Esophagus muscularis mucosa (tissue), 4 donors: ENCODE measurements around the gene DHCR24. TPM values are rescaled to one million over a fixed set of nuclear protein-coding genes. Genes with fewer than 3 reads are reported as not detected.
"Not testable (repeated sequence)": the region's sequence is repeated elsewhere in the genome, so short reads cannot be mapped to it uniquely, and the experiment has no call there.

Source experiments
- DNase-seq: peaks from one replicate; pipeline ENCODE4 v3.0.0-alpha.2; 2017; ENCODE audit errors: extremely low spot score
- H3K27ac ChIP-seq, 4 donors: fragments of 200-600 bp; sonication (generic); replicated peaks in 1 of 4; 1 replicate in 3 of 4; 2 replicates in 1 of 4; pipeline ENCODE4 v1.5.1; 2016 to 2019; ENCODE audit warnings: mild to moderate bottlenecking in 1 of 4
- H3K27me3 ChIP-seq, 4 donors: fragments of 200-600 bp; sonication (generic); one replicate each; pipeline versions ENCODE4 v1.5.1 to v1.6.0; 2016 to 2019
- H3K36me3 ChIP-seq, 4 donors: fragments of 200-600 bp; sonication (generic); one replicate each; pipeline ENCODE4 v1.5.1; 2016 to 2019
- H3K4me1 ChIP-seq, 4 donors: fragments of 200-600 bp; sonication (generic); one replicate each; pipeline ENCODE4 v1.5.1; 2016 to 2019
- H3K4me3 ChIP-seq, 4 donors: fragments of 200-600 bp; sonication (generic); 1 replicate in 2 of 4; 2 replicates in 2 of 4; pipeline ENCODE4 v1.5.1; 2016 to 2019; ENCODE audit warnings: mild to moderate bottlenecking in 4 of 4, moderate library complexity in 1 of 4
- H3K9me3 ChIP-seq, 4 donors: fragments of 200-600 bp; sonication (generic); 1 replicate in 3 of 4; 2 replicates in 1 of 4; pipeline ENCODE4 v1.5.1; 2016 to 2019
- CTCF ChIP-seq, 3 experiments: fragments of 200-600 bp in 2 of 3; fragments of 450-650 bp in 1 of 3; sonication (generic) in 2 of 3; IDR thresholded peaks; one replicate each; pipeline ENCODE4 v1.5.1; 2017 to 2019; ENCODE audit warnings: antibody characterized with exemption in 3 of 3, mild to moderate bottlenecking in 2 of 3, moderate library complexity in 1 of 3
- EP300 ChIP-seq: sonication (generic); formaldehyde crosslinking; IDR thresholded peaks from one replicate; pipeline ENCODE4 v1.6.1; 2017; ENCODE audit warnings: antibody characterized with exemption
- POLR2A ChIP-seq: fragments of 450-650 bp; IDR thresholded peaks from one replicate; pipeline ENCODE4 v1.6.1; 2017; ENCODE audit warnings: antibody characterized with exemption, moderate library complexity, mild to moderate bottlenecking, low read depth
- POLR2AphosphoS5 ChIP-seq, 2 donors: sonication (generic); formaldehyde crosslinking; IDR thresholded peaks; one replicate each; pipeline ENCODE4 v1.6.1; 2017; ENCODE audit warnings: antibody characterized with exemption in 2 of 2
- WGBS: methylation state at CpG from one replicate; pipeline ENCODE4 v1.1.5; 2018; 5-methylcytosine and 5-hydroxymethylcytosine counted together
- intact Hi-C: fragments of 100-400 bp; cut with DNase I; formaldehyde crosslinking; loops from one replicate; pipeline ENCODE4 v1.15.1; 2023
- total RNA-seq, 4 donors: library from RNA; depleted of rRNA; stranded (reverse); fragments of >200 nt; gene quantifications; one replicate each; pipeline versions ENCODE4 v1.1.0 to v1.2.1, GENCODE V29; 2016

DHCR24 gene
- total RNA-seq, 4 donors from 2014 or later = 10.8 to 16.1 (median 13.1) TPM

- H3K4me1 ChIP-seq = peaks cover 5 to 25% (median 22%) of the 10 kb centered on the region in 4 donors
- H3K27me3 ChIP-seq = peaks cover 0 to 6% (median 0%) of the 10 kb centered on the region in 4 donors
- H3K27ac ChIP-seq = no peak overlapping the region
- TF ChIP-seq POLR2AphosphoS5 (IDR thresholded peaks at IDR 0.05) (no peak), POLR2A (no peak), EP300 (no peak), CTCF (IDR thresholded peaks at IDR 0.05) (no peak)
- peaks cover 0 to 5% (median 0%) of the 10 kb centered on the region in 4 donors for H3K36me3 ChIP-seq
- intact Hi-C loops = no loop called here
- DNase-seq = no peak
- no peak overlapping the region for H3K4me3 ChIP-seq
- 60% methylated on average over 3 of the region's 3 CpGs for whole genome bisulfite sequencing
- H3K9me3 ChIP-seq = no peaks in the 10 kb centered on the region
These were observed 2.2 kb downstream of the DHCR24 start for GRCh38 chr1:54884768-54885167.

- TF ChIP-seq EP300 = no peak
- TF ChIP-seq POLR2AphosphoS5 (IDR thresholded peaks at IDR 0.05) = no peak
- no peak for TF ChIP-seq POLR2A
- TF ChIP-seq CTCF (IDR thresholded peaks at IDR 0.05) = no peak
- Histone ChIP-seq H3K9me3 (no peaks in the 10 kb centered on the region), H3K4me3 (no peak overlapping the region), H3K27ac (no peak overlapping the region), H3K27me3 (peaks cover 0 to 6% (median 0%) of the 10 kb centered on the region in 4 donors), H3K36me3 (peaks cover 0 to 5% (median 0%) of the 10 kb centered on the region in 4 donors), H3K4me1 (peaks cover 5 to 25% (median 22%) of the 10 kb centered on the region in 4 donors)
- DNase-seq = no peak
- WGBS = 41% methylated on average over 3 of the region's 3 CpGs
- intact Hi-C loops = no loop called here
These were observed 2.8 kb downstream of the DHCR24 start for GRCh38 chr1:54884135-54884586.

- intact Hi-C loops = no loop called here
- no peak for DNase-seq
- no peak overlapping the region for H3K4me3 ChIP-seq
- peaks cover 5 to 25% (median 22%) of the 10 kb centered on the region in 4 donors for H3K4me1 ChIP-seq
- TF ChIP-seq POLR2AphosphoS5 (IDR thresholded peaks at IDR 0.05) = no peak
- no peak for TF ChIP-seq POLR2A
- TF ChIP-seq CTCF (IDR thresholded peaks at IDR 0.05) = no peak
- no peak for TF ChIP-seq EP300
- peaks cover 0 to 5% (median 0%) of the 10 kb centered on the region in 4 donors for H3K36me3 ChIP-seq
- H3K27ac ChIP-seq = no peak overlapping the region
- 88% methylated on average over 10 of the region's 10 CpGs for WGBS
- no peaks in the 10 kb centered on the region for H3K9me3 ChIP-seq
- peaks cover 0 to 6% (median 0%) of the 10 kb centered on the region in 4 donors for H3K27me3 ChIP-seq
These were observed 3.5 kb downstream of the DHCR24 start for GRCh38 chr1:54883349-54884102.

- H3K9me3 ChIP-seq = no peaks in the 10 kb centered on the region
- H3K4me1 ChIP-seq = peaks cover 3 to 20% (median 17%) of the 10 kb centered on the region in 4 donors
- H3K27me3 ChIP-seq = peaks cover 0 to 6% (median 0%) of the 10 kb centered on the region in 4 donors
- H3K27ac ChIP-seq = no peak overlapping the region
- H3K4me3 ChIP-seq = no peak overlapping the region
- peaks cover 0 to 5% (median 0%) of the 10 kb centered on the region in 4 donors for H3K36me3 ChIP-seq
- intact Hi-C loops = no loop called here
- WGBS = 96% methylated on average over 1 of the region's 1 CpG
- DNase-seq = no peak
- TF ChIP-seq EP300 (no peak), POLR2AphosphoS5 (IDR thresholded peaks at IDR 0.05) (no peak), CTCF (IDR thresholded peaks at IDR 0.05) (no peak), POLR2A (no peak)
These were observed 4.5 kb downstream of the DHCR24 start for GRCh38 chr1:54882519-54882918.

GRCh38 chr1:54881604-54882003 is 5.4 kb downstream of the DHCR24 start:
- H3K27ac ChIP-seq, H3K9me3 ChIP-seq, H3K27me3 ChIP-seq, H3K36me3 ChIP-seq, H3K4me3 ChIP-seq, DNase-seq, intact Hi-C loops: not testable (repeated sequence)
- H3K4me1 ChIP-seq = peaks cover 3 to 11% (median 8%) of the 10 kb centered on the region in 4 donors
- WGBS = 100% methylated on average over 2 of the region's 2 CpGs
